NAMALWA (cell line): ENCODE results near the gene NPHP3.

Source experiments
- DNase-seq: peaks from one replicate; pipeline ENCODE4 v3.0.0-alpha.2; 2015; ENCODE audit warnings: low spot score

Gene NPHP3

DNA sequence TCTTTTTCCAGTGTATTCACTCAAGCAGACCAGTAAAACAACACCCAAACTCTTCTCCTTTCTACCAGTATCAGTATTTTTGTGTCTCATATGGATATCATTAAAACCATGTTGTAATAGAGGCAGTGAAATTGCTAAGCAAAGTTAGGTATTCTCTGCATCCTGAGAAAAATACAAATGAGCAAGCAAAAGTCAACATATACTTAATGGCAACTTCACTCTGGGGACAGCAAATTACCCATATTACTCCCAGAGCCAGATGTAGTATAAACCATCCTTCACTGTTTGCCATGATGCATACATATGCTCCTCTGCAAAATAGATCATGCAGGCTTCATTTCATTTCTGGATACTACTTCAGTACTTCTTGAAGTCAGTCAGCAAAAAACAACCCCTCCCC is 40.0 kb downstream of the NPHP3 start:
- no peak for DNase-seq

DNA sequence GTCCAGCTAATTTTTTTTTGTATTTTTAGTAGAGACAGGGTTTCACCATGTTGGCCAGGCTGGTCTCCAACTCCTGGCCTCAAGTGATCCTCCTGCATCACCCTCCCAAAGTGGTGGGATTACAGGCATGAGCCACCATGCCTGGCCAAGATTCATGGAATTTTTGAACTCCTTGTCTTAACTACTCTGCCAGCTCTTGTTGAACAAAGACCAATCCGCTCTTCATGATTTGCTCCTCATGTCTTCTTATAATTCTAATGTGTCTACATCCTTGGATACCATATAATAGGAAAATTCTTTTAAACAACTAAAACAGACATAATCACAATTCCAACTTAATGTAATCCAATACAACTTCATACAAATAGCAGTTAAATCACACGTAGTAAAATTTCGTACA is 40.8 kb downstream of the NPHP3 start:
- DNase-seq, result no peak

DNA sequence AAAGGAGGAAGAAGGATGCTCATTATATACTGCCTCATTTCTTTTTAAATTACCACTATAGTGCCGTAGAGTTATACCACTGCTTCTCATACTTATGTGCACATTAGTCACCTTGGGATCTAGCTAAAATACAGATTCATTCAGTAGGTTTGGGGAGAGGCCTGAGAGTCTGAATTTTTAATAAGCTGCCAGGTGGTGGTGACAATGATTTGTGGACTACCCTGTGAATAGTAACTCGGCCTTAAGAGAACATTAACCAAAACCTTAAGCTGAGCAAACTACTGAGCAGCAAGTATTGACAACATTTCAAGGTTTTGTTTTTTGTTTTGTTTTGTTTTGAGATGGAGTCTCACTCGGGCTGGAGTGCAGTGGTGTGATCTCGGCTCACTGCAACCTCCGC is 42.3 kb downstream of the NPHP3 start:
- no peak for DNase-seq

DNA sequence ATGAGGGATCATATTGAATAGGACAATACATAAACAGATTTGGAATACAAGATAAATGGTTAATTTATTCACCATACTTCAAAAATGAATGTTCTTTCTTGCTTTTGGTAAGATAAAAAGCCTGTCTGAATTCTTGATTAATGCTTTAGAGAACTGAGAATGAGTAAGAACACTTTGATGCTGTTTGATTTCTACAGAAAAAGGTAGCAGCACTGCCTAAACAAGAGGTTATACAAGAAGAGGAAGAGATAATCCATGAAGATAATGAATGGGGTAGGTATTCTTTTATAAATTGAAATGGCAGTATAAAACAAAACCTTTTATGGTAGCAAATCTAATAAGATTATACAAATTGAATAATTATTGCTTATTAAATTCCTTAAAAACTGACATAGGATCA is 46.8 kb downstream of the NPHP3 start:
- no peak for DNase-seq

DNA sequence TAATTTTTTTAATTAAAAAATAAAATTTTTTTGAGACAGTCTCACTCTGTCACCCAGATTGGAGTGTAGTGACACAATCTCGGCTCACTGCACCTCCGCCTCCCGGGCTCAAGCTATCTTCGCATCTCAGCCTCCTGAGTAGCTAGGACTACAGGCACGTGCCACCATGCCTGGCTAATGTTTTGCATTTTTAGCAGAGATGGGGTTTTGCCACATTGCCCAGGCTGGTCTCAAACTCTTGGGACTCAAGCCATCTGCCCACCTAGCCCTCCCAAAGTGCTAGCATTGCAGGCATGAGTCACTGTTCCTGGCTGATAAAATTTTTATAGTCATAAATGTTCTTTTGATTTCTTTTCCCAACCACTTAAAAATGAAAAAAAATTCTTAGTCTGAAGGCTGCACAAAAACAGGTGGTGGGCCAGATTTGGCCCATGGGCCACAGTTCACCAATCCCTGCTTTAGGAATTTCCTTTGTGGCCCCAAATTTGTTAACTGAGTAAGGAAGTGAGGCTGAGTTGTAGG is 52.9 kb downstream of the NPHP3 start:
- no peak for DNase-seq

DNA sequence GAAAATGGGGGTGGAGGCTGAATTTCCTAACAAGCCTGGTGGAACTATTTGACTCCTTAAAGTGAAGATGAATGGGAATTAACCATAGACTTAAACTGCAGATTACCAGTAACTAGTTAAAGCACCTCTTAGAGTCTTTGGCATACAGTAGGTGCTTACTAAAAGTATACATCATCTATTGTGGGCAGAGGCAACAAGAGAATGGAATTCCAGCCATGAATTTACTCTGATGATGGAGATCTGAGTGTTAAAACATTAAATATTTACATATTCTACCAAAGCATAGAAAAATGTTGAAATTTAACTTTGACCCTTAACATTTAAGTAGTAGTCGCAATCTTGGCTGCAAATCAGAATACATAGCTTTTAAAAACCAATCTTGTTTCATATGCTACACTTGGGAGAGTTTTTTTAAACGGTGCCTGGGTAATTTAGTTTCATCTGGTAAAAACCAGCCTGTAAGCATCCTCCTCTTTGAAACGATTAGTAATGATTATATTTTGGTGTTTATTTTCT is 56.9 kb downstream of the NPHP3 start:
- DNase-seq, result no peak

DNA sequence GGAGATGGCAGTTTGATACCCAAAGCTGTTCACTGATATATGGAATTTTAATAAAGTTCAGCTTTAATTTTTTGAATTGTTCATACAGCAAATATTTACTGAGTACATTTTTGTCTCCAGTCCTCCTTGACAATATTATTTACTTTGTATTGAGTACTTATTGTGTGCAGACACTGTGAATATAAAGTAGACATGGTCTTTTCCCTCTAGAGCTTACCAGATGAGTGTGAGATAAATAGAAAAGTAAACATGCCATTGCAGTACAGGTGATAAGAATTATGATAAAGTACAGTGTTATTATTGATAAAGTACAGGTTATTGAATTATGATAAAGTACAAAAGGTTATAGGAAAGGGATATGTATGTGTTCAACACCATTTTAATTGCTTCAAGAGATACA is 60.0 kb downstream of the NPHP3 start:
- DNase-seq, result no peak

DNA sequence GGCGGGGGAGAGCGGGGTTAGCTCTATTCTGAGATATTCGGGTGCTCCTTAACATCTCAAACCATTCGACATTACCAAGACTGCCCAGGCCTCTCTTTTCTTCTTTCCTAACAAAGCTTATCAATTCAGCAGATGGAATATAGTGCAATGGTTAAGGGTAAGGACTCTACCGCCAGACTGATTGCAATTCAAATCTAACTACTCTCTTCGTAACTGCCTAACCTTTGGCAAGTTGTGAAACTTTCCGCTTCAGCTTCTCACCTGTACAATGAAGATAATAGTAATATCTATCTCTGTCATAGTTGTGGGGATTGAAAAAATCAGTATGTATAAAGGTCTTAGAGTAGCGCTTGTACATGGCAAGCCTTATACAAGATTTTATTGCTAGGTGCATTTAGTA is 61.1 kb downstream of the NPHP3 start:
- peak; percentile 38 for DNase-seq

DNA sequence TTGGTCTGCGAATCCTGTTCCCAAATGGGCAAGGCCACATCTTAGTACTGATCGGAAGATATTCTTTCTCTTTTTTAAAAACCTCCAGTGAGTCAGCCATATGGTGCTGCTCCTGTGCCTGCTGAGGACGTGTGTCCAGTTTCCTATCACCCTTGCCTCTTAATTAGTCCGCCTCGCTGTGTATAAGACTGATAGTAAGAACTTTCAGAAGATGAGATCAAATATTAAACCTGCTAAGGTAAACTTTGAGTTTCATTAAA is 61.5 kb downstream of the NPHP3 start:
- DNase-seq, result no peak

DNA sequence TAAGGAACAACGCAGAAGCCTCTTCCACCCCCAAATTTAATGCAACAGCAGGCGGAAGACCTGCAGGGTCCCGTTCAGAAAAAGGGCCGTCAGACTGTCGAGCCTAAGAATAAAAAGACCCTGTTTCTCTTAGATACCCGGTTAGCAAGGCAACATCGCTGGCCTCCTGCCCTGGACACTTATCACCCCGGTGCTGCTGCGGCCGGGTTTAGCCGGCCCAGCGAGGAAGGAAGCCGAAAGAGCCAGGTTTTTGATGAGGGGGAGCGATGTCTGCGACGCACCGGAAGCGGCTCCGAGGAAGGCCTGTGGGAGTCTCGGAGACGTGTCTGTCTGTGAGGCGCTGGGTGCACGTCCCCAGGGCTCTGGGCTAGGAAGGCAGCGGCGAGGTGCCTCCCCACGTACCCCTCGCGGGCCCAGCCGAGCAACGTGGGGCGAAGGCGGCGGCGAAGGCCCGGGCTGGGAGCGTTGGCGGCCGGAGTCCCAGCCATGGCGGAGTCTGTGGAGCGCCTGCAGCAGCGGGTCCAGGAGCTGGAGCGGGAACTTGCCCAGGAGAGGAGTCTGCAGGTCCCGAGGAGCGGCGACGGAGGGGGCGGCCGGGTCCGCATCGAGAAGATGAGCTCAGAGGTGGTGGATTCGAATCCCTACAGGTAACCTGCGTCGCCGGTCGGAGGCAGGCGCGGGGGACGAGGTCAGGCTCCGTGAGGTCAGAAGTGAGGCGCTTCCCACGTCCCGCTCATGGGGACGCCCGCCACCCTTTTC is 62.0 kb downstream of the NPHP3 start, which contains the start of gene UBA5:
TSS of gene UBA5 (plus strand) at position 278 of the 759 bp plus-strand sequence. CDS start at position 487, 209 bp downstream.
- DNase-seq, result peak; percentile 84

DNA sequence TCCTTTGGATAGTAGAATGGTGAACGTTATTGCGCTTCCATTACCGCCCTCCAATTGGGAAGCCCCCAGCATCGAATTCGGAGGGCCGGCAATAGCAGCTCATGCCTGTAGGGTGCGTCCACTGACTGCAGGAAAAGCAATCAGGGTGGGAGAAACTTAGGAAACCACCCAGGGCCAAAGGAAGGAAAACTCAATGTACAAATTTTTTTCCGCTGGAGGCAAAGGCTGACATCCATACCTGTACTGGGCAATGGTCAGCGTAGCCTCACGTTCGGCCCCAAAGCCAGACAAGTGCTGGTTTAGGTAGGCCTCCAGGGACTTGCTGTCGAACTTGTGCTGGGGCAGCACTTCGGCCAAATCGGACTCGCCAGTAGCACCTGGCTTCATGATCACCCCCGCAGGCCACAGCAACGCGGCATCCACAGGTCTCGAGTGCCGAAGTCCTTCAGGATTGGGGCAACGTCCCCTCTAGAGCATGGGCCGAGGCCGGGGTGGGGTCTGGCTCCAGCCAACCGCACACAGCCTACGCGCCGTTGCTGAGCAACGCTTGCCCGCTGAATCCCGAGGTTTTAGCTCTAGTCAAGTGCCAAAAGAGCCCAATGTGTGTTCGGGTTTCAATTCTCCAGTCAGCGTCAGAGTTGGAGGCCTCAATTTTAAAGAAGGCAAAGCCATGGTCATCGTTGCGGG is 62.7 kb downstream of the NPHP3 start, which contains the start of gene ACAD11:
TSS of gene ACAD11 (minus strand) at position 445 of the 687 bp plus-strand sequence. CDS start at position 387, 58 bp downstream.
- DNase-seq, result peak; percentile 81

DNA sequence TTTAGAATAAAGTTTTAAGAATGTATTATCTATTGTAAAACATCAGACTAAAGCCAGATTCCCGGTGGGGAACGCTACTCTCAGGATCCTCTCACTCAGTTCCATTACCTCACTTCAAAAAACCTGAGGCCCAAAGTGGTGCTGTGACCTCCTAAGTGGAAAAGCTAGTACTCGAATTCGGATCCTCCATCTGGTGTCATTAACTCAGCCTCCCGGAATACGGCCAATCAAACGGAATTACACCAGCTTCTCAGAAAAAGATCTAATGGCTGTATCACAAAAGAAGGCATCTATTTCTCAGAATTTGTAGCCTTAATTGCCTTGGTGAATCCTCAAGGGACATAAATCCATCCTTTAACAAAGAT is 63.2 kb downstream of the NPHP3 start:
- DNase-seq, result no peak

DNA sequence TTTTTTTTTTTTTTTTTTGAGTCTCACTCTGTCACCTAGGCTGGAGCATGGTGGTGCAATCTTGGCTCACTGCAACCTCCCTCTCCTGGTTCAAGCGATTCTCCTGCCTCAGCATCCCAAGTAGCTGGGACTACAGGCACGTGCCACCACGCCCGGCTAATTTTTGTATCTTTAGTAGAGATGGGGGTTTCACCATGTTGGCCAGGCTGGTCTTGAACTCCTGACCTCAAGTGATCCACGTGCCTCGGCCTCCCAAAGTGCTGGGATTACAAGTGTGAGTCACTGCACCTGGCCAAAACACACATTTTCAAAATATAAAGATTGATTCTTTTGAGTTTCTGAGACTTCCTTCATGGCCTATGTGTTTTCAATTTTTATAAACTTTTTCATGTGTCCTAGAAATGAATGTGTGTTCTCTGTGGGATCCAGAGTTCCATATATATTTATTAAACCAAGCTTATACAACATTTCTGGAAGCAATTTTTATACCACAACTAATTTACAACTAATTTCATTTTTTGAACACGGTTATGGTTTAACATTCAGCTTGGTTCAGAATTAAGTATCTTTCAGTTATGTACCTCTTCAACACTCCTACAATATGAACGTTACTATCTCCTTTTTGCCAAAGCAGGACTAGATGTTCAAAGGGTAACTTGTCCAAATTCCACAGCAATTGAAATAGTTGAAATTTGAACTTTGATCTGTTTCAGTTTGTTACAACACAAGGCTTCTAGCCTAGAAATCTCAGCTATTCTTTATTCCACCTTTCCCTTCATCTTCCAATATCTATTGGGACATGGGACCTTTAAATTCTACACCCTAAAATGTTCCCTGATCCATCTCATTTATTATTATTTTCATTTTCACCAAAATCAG is 64.1 kb downstream of the NPHP3 start:
- no peak for DNase-seq

DNA sequence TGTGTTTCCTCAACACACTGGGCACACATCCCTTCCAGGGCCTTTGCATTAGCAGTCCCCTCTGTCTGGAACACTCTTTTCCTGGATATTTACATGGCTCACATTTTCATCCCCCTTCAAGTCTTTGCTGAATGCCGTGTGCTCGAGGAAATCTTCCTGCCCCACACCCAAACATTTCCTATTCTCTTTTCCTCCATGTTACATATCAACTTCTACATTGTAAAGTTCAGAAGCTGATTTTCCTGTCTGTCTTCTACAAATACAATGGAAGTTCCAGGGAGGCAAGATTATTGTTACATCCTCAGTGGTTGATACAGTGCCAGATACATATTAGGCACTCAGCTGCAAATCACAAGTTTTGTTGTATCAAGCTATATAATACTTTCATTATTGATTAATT is 66.7 kb downstream of the NPHP3 start:
- no peak for DNase-seq

DNA sequence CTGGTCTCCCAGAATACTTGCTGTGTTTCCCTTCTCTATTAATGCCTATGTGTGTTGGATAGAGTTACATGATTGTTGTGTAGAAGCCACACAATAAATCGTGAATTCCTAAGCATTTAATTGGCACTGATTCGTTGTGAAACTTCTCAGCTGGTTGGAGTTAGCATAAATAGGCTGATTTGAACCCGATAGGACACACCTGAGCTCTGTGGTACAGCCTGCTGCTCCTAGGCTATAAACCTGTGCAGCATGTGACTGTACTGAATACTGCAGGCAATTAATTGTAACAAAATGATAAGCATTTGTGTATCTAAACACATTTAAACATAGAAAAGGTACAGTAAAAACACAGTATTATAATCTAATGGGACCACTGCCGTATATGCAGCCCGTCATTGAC is 67.5 kb downstream of the NPHP3 start:
- no peak for DNase-seq

DNA sequence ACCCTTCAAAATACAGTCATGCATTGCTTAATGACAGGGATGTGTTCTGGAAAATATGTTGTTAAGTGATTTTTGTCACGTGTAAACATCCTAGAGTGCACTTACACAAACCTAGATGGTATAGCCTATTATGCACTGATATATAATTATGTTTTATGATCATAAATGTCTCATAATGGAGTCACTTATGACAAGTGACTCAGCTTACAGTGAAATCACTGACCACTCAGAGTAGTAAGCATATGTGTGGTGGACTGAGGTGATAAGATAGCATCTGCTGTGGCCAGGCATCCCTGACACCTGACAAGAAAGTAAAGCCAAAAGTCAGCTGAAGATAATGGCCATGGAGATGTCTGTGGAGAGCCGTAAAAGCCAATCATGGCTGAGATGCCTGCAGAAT is 68.0 kb downstream of the NPHP3 start:
- DNase-seq, result no peak

DNA sequence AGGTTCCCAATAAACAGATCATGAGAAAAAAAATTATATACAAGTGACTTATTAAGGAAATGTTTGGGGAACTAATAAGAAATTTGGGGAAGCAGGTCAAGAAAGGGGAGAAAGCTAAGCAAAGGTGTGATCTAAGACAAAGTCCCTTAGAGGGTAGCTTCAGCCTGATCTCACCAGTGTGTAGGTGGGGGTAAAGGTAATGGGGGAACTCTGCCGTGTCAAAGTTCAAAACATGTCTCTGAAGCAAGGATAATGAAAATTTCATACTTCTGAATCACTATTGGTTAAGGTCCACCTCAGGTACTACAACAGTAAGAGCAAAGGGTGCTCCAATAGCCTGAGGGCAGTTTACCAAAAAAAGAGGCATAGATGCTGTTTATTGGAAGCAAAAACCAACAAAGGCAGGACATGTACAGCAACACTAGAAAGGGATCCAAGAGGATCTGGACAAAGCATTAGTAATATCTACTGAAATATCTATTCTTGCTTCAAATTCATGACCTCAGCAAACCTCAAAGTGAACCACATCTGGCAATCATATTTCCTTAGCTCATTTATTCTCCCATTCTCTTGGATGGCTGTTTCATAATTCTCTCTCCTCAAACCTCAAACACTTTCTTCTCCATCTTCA is 69.5 kb downstream of the NPHP3 start:
- DNase-seq, result no peak

DNA sequence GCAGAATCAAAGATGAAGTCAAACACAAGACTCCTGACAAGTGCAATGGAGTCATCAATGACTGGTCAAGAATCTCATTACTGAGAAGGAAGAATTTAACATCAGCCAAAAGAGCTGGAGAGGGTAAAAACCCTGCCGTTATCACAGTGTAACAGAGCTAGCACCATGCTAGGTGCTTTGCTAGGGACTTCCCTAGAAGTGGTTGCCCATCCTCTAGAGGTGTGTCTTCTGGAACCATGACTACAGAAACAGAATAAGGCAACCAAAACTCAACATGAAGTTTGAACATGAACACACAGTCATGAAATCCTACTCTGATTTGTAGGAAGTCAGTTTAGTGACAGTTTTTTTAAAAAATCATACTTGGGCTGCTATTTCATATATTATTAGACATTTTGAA is 72.1 kb downstream of the NPHP3 start:
- DNase-seq, result no peak

DNA sequence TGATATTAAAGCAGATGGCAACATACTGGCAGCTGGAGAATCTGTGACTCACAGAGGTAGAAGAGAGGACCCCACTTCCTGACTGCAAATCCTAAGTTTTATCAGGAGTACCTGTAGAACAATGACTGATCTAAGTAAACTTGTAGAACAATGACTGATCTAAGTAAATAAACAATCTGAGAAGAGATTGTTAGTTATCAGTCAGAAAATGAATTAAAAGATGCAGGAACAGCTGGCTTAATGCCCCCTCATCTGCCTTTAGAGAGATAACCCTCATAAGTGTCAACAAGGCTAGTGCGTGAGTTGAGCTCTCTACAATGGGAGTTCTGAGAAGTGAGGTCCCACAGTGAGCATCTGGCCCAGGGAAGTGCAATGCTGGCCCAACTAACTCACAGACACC is 77.2 kb downstream of the NPHP3 start:
- no peak for DNase-seq

DNA sequence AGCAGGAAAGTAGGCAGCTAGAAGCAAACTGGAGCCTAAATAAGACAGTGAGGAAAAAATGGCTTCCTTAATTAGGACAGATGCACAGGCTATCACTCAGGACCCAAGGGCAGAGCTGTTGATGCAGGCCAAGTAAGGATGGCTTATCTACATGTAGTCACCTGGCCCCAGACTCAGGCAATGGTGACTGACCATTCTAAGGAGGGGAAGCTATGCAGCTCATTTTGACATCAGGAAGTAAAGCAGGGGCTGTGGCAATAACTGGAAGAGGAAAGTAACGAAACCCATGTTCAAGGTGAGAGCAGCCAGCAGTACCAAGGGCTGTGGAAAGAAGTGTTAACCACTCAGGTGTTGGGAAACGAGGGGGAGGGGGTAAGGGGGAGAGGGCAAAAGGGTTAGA is 78.8 kb downstream of the NPHP3 start:
- DNase-seq, result no peak

DNA sequence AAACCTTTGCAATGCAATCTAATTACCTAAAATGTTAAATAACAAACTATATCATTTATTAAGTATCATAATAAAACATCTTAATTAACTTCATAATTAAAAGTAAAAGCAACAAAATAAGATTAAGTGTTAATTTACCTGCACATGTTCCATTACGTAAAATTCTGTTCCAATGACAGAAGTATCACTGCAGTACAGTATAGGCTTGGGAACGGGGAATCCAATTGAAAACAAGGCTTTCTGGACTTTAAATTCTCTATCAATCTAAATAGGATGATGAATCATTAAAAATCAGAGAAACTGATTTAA is 79.7 kb downstream of the NPHP3 start:
- no peak for DNase-seq

DNA sequence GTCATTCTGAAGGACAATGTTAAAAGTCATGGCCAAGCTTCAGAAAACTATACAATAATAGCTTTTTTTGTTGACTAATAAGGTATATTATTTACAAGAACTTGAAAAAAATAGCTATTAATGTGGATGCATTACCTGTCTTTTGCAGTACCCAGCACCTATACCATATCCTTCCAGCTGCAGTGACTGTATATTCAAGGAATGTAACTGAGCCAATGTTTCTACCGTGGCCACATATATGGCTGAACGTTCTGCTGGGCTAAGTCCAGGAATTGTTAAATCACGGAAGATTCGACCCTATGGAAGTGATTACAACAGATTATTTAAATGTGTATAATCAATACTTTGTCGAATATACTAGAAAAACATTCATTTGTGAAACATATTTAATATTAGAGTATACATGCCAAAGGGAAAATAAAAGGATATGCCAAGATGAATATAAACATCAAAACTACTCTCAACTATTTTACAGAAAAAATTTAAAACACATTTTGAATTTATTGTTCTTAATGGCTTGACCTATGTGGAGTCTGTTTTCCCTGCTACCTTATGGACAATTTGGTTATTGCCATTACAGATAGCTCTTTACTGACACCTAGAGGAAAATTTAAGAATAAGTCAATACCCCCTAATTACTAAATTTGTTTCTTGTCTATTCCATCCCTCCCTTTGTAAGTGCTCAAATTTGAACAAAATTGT is 80.2 kb downstream of the NPHP3 start:
- DNase-seq, result peak; percentile 76
